ENCODE results near the gene PDE9A. TPM values are rescaled to one million over a fixed set of nuclear protein-coding genes. Genes with fewer than 3 reads are reported as not detected.

PDE9A gene
- polyA plus RNA-seq, 1 donor = 19.8 TPM

DNA sequence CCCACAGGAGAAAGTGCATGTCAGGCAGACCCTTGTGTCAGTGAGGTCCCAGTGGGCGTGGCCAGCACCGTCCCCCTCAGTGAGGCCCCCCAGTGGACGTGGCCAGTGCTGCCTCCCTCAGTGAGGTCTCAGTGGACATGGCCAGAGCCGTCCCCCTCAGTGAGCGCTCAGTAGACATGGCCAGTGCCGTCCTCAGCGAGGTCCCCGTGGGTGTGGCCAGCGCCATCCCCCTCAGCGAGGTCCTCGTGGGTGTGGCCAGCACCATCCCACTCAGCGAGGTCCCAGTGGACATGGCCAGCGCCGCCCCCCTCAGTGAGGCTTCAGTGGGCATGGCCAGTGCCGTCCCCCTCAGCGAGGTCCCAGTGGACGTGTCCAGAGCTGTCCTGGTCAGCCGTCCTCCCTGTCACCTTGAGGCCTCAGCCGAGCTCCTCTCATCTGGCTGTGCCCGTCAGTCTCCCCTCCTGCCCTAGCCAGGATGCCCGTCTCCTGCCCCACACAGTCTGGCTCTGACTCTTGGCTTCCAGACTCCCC is 35.5 kb downstream of the PDE9A start:
- Histone ChIP-seq H3K36me3 (ENCODE audit: control insufficient read depth, insufficient read depth, low read length) (peaks cover 59% of the 10 kb centered on the region), H3K27ac (ENCODE audit: low read length) (no peak overlapping the region), H3K4me3 (ENCODE audit: low read length) (no peak overlapping the region), H3K27me3 (ENCODE audit: control insufficient read depth, insufficient read depth, low read length) (no peaks in the 10 kb centered on the region), H3K4me1 (ENCODE audit: control insufficient read depth, insufficient read depth, low read length) (no peaks in the 10 kb centered on the region), H3K9me3 (ENCODE audit: control insufficient read depth, low read depth, low read length) (peaks cover 11% of the 10 kb centered on the region)
- no peak for DNase-seq
- WGBS (ENCODE audit: insufficient coverage, low lambda C conversion rate) = no CpG with 5 or more reads among the region's 21 CpGs

DNA sequence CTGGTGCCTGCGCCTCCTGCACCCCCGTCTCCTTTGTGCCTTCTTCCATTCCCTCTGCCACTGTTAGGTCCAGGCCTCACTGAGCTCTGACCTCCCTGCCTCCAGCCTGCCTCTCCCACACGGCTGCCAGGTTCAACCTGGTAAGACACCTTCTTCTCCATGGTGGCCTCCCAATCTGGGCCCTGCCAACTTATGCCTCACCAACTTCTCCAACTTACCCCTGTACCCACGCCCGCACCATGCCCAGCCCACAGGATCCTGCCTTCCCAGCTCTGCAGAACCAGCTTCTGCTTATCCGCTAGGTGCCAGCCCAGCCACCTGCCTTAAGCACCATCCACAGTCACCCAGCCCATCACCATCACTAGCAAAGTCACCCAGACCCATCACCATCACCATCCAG is 37.2 kb downstream of the PDE9A start:
- Histone ChIP-seq H3K9me3 (ENCODE audit: control insufficient read depth, low read depth, low read length) (peaks cover 7% of the 10 kb centered on the region), H3K27me3 (ENCODE audit: control insufficient read depth, insufficient read depth, low read length) (no peaks in the 10 kb centered on the region), H3K27ac (ENCODE audit: low read length) (no peak overlapping the region), H3K4me3 (ENCODE audit: low read length) (no peak overlapping the region), H3K36me3 (ENCODE audit: control insufficient read depth, insufficient read depth, low read length) (peaks cover 64% of the 10 kb centered on the region), H3K4me1 (ENCODE audit: control insufficient read depth, insufficient read depth, low read length) (no peaks in the 10 kb centered on the region)
- no CpG with 5 or more reads among the region's 6 CpGs for WGBS (ENCODE audit: insufficient coverage, low lambda C conversion rate)
- DNase-seq = no peak

DNA sequence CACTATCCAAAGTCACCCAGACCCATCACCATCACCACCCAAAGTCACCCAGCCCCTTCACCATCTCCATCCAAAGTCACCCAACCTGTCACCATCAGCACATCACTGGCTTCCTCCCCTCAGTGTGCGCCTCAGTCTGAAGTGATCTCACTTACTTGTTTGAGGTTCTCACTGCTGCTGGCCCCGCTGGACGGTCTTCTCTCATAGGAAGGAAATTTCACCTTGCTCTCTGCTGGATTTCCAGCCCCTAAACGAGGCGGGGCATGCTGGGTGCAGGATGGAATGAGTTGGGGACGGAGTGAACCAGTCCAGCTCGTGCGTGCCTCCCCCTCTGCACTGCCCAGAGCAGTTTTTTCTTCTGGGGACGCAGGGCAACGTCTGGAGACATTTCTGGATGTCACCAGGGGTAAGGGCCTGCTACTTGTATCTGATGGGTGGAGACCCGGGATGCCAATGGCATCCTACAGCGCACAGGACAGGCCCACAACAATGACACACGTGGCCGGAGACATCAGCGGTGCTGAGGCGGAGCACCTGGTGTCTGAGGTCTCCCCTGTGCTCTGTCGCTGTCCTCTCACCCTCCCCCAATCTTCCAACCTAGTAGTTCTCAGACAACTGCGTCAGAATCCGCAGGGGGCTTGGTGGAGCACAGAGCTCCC is 38.6 kb downstream of the PDE9A start:
- Histone ChIP-seq H3K9me3 (ENCODE audit: control insufficient read depth, low read depth, low read length) (peaks cover 3% of the 10 kb centered on the region), H3K27me3 (ENCODE audit: control insufficient read depth, insufficient read depth, low read length) (no peaks in the 10 kb centered on the region), H3K36me3 (ENCODE audit: control insufficient read depth, insufficient read depth, low read length) (peaks cover 67% of the 10 kb centered on the region), H3K4me1 (ENCODE audit: control insufficient read depth, insufficient read depth, low read length) (no peaks in the 10 kb centered on the region), H3K27ac (ENCODE audit: low read length) (no peak overlapping the region), H3K4me3 (ENCODE audit: low read length) (no peak overlapping the region)
- DNase-seq = no peak
- no CpG with 5 or more reads among the region's 19 CpGs for WGBS (ENCODE audit: insufficient coverage, low lambda C conversion rate)

DNA sequence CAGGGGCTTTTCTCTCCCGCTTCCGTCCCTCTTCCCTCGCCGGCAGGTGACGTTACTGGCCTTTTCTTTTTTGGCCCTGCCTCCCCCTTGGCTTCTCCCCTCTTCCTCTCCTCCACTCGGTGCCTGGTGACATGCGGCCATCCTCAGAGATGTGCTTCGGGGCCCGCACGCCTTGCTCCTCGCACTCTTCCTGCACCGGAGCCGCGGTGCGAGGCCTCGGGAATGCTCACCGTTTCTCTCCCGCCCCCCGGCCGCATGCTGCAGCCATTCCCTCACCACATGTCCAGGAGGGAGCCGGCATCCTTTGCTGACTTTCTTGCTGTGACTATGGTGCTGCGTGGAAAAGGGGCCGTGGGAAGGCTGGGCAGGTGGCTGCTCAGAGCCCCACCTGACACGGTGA is 39.3 kb downstream of the PDE9A start:
- WGBS (ENCODE audit: insufficient coverage, low lambda C conversion rate) = no CpG with 5 or more reads among the region's 24 CpGs
- no peak overlapping the region for H3K4me3 ChIP-seq (ENCODE audit: low read length)
- H3K9me3 ChIP-seq (ENCODE audit: control insufficient read depth, low read depth, low read length) = peaks cover 3% of the 10 kb centered on the region
- no peak for DNase-seq
- peaks cover 73% of the 10 kb centered on the region for H3K36me3 ChIP-seq (ENCODE audit: control insufficient read depth, insufficient read depth, low read length)
- H3K4me1 ChIP-seq (ENCODE audit: control insufficient read depth, insufficient read depth, low read length) = no peaks in the 10 kb centered on the region
- no peaks in the 10 kb centered on the region for H3K27me3 ChIP-seq (ENCODE audit: control insufficient read depth, insufficient read depth, low read length)
- H3K27ac ChIP-seq (ENCODE audit: low read length) = no peak overlapping the region

DNA sequence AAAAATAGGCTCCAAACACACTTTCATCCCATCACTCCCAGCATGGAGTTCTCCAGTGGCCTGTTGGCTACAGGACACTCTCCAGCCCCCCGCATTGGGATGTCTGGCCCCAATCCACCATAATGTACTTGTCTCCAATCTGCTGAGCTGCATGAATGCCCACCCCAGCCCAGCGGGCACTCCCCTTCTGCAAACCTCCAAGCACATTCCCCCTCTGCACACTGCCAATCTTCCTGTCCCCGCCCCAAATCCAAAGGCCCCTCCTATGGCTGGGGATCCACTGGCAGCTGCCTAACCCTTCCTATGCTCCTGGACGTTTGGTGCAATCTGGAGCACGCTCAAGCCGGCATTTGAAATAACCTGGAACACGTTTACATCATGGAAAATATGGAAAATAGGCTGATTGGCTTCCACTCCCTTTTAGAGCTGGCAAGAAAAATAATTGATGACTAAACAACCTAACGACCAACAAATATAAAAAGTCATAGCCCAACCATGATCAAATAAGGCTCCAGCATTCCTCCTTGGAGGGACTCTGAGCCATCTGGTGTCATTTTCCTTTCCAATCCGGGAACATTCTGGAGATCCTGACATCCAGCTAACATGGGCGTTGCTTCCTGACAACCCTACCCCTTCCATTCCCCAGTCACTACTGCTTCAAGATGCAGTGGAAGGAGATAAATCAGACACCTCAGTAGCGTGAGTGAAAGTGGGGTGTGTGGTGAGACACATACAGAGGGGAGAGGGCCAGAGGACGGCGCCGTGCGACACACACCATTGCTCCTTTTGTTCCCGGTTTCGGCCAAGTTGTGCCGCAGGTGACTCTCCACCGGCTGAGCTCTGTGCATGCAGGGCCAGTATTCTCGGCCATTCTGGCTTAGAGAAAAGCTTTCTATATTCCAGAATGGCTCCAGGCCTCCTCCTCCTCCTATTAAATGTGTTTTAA is 41.6 kb downstream of the PDE9A start:
- H3K27me3 ChIP-seq (ENCODE audit: control insufficient read depth, insufficient read depth, low read length) = no peaks in the 10 kb centered on the region
- H3K9me3 ChIP-seq (ENCODE audit: control insufficient read depth, low read depth, low read length) = no peaks in the 10 kb centered on the region
- no peak overlapping the region for H3K4me3 ChIP-seq (ENCODE audit: low read length)
- H3K36me3 ChIP-seq (ENCODE audit: control insufficient read depth, insufficient read depth, low read length) = peaks cover 59% of the 10 kb centered on the region
- DNase-seq = no peak
- H3K27ac ChIP-seq (ENCODE audit: low read length) = no peak overlapping the region
- no peaks in the 10 kb centered on the region for H3K4me1 ChIP-seq (ENCODE audit: control insufficient read depth, insufficient read depth, low read length)
- no CpG with 5 or more reads among the region's 20 CpGs for WGBS (ENCODE audit: insufficient coverage, low lambda C conversion rate)

DNA sequence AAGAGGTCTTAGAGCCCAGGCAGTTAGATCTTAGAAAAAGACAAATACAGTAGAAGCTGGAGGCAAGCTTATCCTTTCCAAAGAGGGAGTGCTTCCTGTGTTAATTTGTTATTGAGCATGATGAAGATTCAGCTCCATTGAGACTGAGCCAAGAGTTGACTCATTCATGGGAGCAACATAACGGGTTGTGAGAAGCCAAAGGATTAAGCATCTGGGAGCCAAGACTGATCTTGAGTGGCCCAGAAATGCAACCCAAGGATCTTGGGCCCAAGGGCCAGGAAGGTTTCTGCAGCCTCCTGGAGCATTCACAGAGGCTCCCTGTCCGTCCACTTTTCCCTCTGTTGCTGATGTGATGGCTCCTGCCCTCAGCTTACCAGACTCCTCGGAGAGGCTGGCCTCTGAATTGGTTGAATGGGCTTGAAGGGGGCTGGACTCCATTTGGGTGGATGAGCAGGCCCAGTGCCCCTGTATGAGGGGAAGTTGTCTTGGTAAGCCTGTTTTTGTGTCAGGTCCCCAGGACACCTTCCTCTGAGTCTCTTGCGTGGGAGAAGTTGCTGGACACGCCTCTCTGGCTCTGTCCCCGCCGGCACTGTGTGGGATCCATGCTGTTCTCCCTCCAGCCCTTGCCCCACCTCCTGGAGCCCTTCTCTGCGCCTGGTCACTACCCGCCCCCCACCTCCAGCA is 42.4 kb downstream of the PDE9A start:
- Histone ChIP-seq H3K4me3 (ENCODE audit: low read length) (no peak overlapping the region), H3K36me3 (ENCODE audit: control insufficient read depth, insufficient read depth, low read length) (peaks cover 59% of the 10 kb centered on the region)

DNA sequence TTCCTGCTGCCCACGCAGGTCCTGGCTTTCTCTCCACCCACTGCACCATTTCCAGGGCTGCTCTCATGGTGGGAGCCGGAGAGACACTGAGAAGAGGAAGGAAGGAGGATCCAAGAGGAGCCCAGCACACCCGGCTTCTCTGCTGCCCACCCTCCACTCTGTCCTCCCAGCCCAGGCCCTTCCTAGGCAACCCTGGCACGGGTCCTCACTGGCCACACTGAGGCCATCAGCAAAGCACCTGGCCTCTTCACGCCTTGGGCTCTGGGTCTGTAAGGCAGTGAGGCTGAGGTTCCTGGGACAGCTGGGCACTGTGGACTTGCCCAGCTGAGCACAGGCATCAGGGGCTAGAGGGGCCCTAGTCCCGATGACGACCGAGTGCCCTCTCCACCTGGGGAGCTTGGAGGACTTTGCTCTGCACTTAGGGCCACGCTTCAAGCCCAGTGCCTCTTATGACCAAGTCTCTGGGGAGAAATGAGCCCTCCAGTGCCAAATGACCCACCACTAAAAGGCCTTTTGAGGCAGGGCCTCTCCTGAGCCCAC is 43.1 kb downstream of the PDE9A start:
- no CpG with 5 or more reads among the region's 9 CpGs for WGBS (ENCODE audit: insufficient coverage, low lambda C conversion rate)
- Histone ChIP-seq H3K36me3 (ENCODE audit: control insufficient read depth, insufficient read depth, low read length) (peaks cover 55% of the 10 kb centered on the region), H3K27me3 (ENCODE audit: control insufficient read depth, insufficient read depth, low read length) (no peaks in the 10 kb centered on the region), H3K27ac (ENCODE audit: low read length) (no peak overlapping the region), H3K4me1 (ENCODE audit: control insufficient read depth, insufficient read depth, low read length) (no peaks in the 10 kb centered on the region), H3K4me3 (ENCODE audit: low read length) (no peak overlapping the region), H3K9me3 (ENCODE audit: control insufficient read depth, low read depth, low read length) (no peaks in the 10 kb centered on the region)
- no peak for DNase-seq

More for the DNA sequence above, 42.4 kb downstream of the PDE9A start:
- no peak for DNase-seq
- H3K27me3 ChIP-seq (ENCODE audit: control insufficient read depth, insufficient read depth, low read length) = no peaks in the 10 kb centered on the region
- H3K9me3 ChIP-seq (ENCODE audit: control insufficient read depth, low read depth, low read length) = no peaks in the 10 kb centered on the region
- no peak overlapping the region for H3K27ac ChIP-seq (ENCODE audit: low read length)
- H3K4me1 ChIP-seq (ENCODE audit: control insufficient read depth, insufficient read depth, low read length) = no peaks in the 10 kb centered on the region
- whole genome bisulfite sequencing (ENCODE audit: insufficient coverage, low lambda C conversion rate) = no CpG with 5 or more reads among the region's 9 CpGs

DNA sequence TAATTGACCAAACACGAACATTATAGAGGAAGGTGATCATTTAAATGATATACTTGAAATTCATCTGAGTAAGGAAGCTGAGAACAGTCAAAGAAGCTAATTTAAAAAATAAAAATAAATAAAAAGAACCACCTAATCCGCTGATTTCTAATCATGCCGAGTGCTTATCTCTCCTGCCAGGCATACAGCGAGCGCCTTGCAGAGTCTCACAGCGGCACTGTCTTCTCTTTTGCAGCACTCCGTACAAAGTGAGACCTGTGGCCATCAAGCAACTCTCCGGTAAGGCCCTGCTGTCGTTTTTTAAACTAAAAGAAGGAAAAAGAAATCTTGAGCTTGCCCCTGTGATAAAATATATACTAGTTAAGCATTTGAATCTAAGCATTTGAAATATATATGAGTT is 45.3 kb downstream of the PDE9A start:
- WGBS (ENCODE audit: insufficient coverage, low lambda C conversion rate) = 100% methylated on average over 2 of the region's 9 CpGs
- H3K4me1 ChIP-seq (ENCODE audit: control insufficient read depth, insufficient read depth, low read length) = no peaks in the 10 kb centered on the region
- H3K4me3 ChIP-seq (ENCODE audit: low read length) = no peak overlapping the region
- H3K27ac ChIP-seq (ENCODE audit: low read length) = no peak overlapping the region
- H3K36me3 ChIP-seq (ENCODE audit: control insufficient read depth, insufficient read depth, low read length) = peaks cover 44% of the 10 kb centered on the region
- H3K27me3 ChIP-seq (ENCODE audit: control insufficient read depth, insufficient read depth, low read length) = no peaks in the 10 kb centered on the region
- H3K9me3 ChIP-seq (ENCODE audit: control insufficient read depth, low read depth, low read length) = peaks cover 8% of the 10 kb centered on the region
- DNase-seq = no peak

DNA sequence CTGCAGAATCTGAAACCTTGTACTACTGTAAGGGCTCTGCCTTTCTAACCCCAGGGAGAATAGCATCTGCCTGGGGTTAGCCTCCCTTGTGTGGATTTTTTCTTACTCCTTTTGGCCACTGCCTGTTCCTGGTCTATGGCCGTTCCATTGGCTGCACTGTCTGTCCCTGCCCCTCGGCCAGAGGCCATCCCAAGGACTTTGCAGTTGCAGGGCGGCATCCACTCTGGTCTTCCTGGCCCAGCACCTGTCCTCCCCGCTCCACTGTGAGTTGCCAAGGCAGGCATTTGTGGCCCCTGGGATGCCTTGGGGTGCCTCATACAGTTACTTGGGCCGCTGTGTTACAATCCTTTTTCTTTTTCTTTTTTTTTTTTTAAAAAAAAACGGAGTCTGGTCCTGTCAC is 45.8 kb downstream of the PDE9A start:
- Histone ChIP-seq H3K4me1 (ENCODE audit: control insufficient read depth, insufficient read depth, low read length) (no peaks in the 10 kb centered on the region), H3K9me3 (ENCODE audit: control insufficient read depth, low read depth, low read length) (peaks cover 8% of the 10 kb centered on the region), H3K27ac (ENCODE audit: low read length) (no peak overlapping the region), H3K27me3 (ENCODE audit: control insufficient read depth, insufficient read depth, low read length) (no peaks in the 10 kb centered on the region), H3K4me3 (ENCODE audit: low read length) (no peak overlapping the region), H3K36me3 (ENCODE audit: control insufficient read depth, insufficient read depth, low read length) (peaks cover 44% of the 10 kb centered on the region)
- no peak for DNase-seq
- WGBS (ENCODE audit: insufficient coverage, low lambda C conversion rate) = no CpG with 5 or more reads among the region's 6 CpGs
